Fibroblast of gingiva (primary cell): ENCODE results near the gene SYTL5.

ENCODE experiments used
- DNase-seq: peaks from one replicate; pipeline ENCODE4 v3.0.0-alpha.2; 2011; ENCODE audit warnings: low read depth

SYTL5 gene

DNA sequence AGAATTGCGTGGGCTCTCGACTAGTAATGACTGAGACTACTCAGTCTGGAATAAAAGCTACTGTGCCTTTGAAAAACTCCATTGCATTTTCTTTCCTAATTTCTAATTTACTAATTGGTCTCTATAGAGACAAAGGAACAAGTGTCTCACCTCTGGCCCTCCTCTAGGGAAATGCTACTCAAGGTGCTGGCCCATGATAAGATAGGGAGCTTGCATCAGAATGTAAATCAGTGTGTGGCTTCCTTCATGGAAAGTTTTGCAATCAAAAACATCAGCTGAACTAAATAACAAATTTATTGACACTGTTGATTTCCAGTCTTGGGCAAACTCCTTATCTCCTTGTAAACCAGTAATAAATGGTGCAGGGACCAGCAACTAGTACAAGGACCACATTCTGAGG, 132.5 kb downstream of the SYTL5 start:
- DNase-seq: no peak

- peak; percentile 90 for DNase-seq
Observed at GRCh38 chrX:38142610-38143009, 136.3 kb downstream of the SYTL5 start.

- no peak for DNase-seq
Observed at GRCh38 chrX:38149016-38149415, 142.7 kb downstream of the SYTL5 start.

DNA sequence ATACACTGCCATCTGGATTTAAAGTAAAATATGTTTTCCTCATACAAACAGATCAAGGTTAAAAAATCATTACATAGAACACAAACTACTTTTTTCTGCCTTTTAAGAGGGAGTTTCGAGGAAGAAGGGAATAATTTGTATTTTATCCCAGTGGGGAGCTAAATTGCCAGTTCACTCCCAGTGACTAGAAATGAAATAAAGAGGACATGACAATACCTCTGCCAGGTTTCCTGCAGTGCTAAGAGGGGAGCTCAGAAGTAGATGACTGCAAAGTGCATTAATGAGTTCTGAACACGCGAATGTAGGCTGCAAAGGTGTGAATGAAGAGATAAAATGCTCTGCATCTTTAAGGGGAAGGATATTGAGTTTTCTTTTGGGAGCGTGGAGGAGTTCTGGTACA, 144.6 kb downstream of the SYTL5 start:
- DNase-seq: no peak

GRCh38 chrX:38151441-38151840, 145.1 kb downstream of the SYTL5 start:
- DNase-seq: no peak

DNA sequence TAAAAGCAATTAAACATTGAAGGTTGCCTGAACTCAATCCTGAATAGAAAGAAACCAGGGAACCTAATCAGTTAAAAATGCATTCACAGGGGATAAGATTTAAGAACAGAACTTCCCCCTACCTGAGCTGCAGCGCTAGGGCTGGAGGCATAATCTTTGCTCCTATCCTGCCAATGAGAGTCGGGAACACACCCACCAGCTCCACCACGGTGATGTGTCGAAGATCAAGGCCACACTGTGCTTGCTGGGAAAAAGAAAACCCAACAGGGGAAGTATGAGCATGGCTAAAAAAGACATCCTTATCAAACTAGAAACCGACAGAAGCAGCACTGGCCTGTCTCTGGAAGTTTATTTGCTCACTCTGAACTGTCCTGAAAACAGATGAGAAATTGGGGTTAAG, 148.0 kb downstream of the SYTL5 start:
- no peak for DNase-seq

- peak; percentile 77 for DNase-seq
Observed at GRCh38 chrX:38154818-38155217, 148.5 kb downstream of the SYTL5 start.

GRCh38 chrX:38156838-38157237, 150.5 kb downstream of the SYTL5 start:
- DNase-seq: no peak

DNA sequence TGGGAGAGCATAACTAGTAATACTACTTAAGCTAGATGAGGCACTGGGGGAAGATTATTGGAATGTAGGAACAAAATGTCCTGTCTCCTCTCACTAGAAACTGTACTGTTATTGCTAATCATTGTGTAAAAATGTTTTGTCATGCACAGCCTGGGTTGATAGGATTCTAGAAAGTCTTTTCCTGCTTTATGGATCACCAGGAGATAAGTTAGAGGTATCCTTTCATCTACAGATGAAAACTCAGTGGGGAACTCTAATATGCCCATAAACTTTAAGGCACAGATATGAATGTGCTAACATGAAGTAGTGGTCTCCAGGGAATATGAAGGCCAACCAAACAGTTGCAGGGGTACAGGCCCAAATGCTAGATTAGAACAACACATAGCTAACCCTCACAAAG, 156.8 kb downstream of the SYTL5 start:
- DNase-seq: no peak

GRCh38 chrX:38165023-38165422, 158.7 kb downstream of the SYTL5 start:
- DNase-seq: no peak

GRCh38 chrX:38166478-38167083, 160.2 kb downstream of the SYTL5 start:
- no peak for DNase-seq

DNA sequence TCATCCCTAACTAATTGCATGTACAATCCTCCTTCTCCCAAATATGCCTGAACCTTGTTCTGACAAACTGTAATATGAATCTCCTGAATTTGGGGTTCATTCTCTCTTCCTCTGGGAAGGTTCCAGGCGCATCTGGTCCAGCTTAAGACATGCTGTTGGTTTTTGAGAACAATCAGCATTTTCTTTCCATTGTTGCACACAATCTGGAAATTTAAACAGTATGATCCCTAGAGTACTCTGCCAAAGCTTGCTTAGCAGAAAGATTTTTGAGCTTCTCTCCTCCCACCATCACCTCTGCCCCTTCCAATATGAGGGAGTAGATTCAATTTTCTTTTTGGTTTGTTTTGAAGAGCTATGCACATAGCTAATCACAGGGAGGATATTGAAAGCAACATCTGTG, 164.2 kb downstream of the SYTL5 start:
- DNase-seq: peak; percentile 36

- no peak for DNase-seq
Observed at GRCh38 chrX:38172596-38172995, 166.2 kb downstream of the SYTL5 start.

DNA sequence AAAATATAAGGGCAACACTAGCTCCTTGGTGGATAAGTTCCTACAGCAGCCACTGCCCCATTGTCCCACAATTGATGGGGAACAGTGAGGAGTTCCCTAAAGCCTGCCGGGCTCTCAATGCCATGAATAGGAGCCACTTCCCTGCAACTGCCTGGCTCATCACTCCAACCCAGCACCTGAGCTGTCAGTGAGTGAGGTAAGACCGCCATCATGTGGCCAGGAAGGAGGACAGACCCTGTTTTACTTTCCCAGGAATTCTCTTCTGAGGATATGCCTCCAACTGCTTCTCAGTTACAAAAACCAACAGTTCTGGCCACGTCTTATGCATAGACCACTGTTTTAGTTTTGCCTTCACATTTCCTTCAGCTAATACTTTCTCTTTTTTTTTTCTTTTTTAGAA, 168.8 kb downstream of the SYTL5 start:
- no peak for DNase-seq

GRCh38 chrX:38178396-38178795, 172.0 kb downstream of the SYTL5 start:
- no peak for DNase-seq
